H9 (cell line): ENCODE measurements around the gene GAMT. TPM values are rescaled to one million over a fixed set of nuclear protein-coding genes. Genes with fewer than 3 reads are reported as not detected.

Experiments used
- DNase-seq: peaks from one replicate; pipeline ENCODE4 v3.0.0-alpha.2; 2017
- H2AFZ ChIP-seq: one replicate; pipeline ENCODE4 v1.6.1; 2013; ENCODE audit warnings: mild to moderate bottlenecking, low read length, control low read depth, moderate library complexity
- H2AK5ac ChIP-seq: 2 replicates; pipeline ENCODE4 v1.6.1; 2013; ENCODE audit warnings: low read length, control low read depth, mixed read lengths; ENCODE audit not compliant: insufficient read length
- H2BK120ac ChIP-seq: one replicate; pipeline ENCODE4 v1.6.1; 2013; ENCODE audit warnings: low read depth, mild to moderate bottlenecking, low read length, control low read depth, inconsistent platforms; ENCODE audit not compliant: poor library complexity, severe bottlenecking
- H2BK12ac ChIP-seq: 2 replicates; pipeline ENCODE4 v1.6.1; 2013; ENCODE audit warnings: low read length, control low read depth, mixed read lengths, low read depth; ENCODE audit not compliant: insufficient read length
- H2BK15ac ChIP-seq: 2 replicates; pipeline ENCODE4 v1.6.1; 2013; ENCODE audit warnings: low read depth, low read length, control low read depth
- H2BK20ac ChIP-seq: one replicate; pipeline ENCODE4 v1.6.1; 2013; ENCODE audit warnings: low read depth, mild to moderate bottlenecking, low read length, control low read depth, inconsistent platforms; ENCODE audit not compliant: poor library complexity, severe bottlenecking
- H2BK5ac ChIP-seq: 2 replicates; pipeline ENCODE4 v1.6.1; 2013; ENCODE audit warnings: low read length, control low read depth, mixed read lengths; ENCODE audit not compliant: insufficient read length
- H3K14ac ChIP-seq: 2 replicates; pipeline ENCODE4 v1.6.1; 2013; ENCODE audit warnings: low read length, control low read depth; ENCODE audit not compliant: insufficient read depth
- H3K18ac ChIP-seq: 2 replicates; pipeline ENCODE4 v1.6.1; 2013; ENCODE audit warnings: low read depth, mild to moderate bottlenecking, mixed read lengths, low read length, control low read depth; ENCODE audit not compliant: insufficient read length
- H3K23ac ChIP-seq: 2 replicates; pipeline ENCODE4 v1.6.1; 2013; ENCODE audit warnings: low read length, control low read depth, mixed read lengths, low read depth; ENCODE audit not compliant: insufficient read length
- H3K23me2 ChIP-seq: 2 replicates; pipeline ENCODE4 v1.6.1; 2013; ENCODE audit warnings: low read depth, mild to moderate bottlenecking, mixed read lengths, low read length, control low read depth; ENCODE audit not compliant: insufficient read length, poor library complexity, severe bottlenecking
- H3K27ac ChIP-seq: 2 replicates; pipeline ENCODE4 v1.5.1; 2013; ENCODE audit warnings: low read length, control low read depth, mixed read lengths, low read depth; ENCODE audit not compliant: insufficient read length
- H3K27me3 ChIP-seq: 2 replicates; pipeline ENCODE4 v1.6.1; 2013; ENCODE audit warnings: low read length, control low read depth, inconsistent platforms; ENCODE audit not compliant: insufficient read depth
- H3K4ac ChIP-seq: 2 replicates; pipeline ENCODE4 v1.6.1; 2013; ENCODE audit warnings: low read depth, mild to moderate bottlenecking, control low read depth, inconsistent platforms, low read length, moderate library complexity
- H3K4me1 ChIP-seq: 2 replicates; pipeline ENCODE4 v1.6.1; 2013; ENCODE audit warnings: low read length, control low read depth, inconsistent platforms; ENCODE audit not compliant: insufficient read depth
- H3K4me2 ChIP-seq: 2 replicates; pipeline ENCODE4 v1.6.1; 2013; ENCODE audit warnings: low read length, control low read depth, mixed read lengths; ENCODE audit not compliant: insufficient read length, insufficient read depth
- H3K56ac ChIP-seq: 2 replicates; pipeline ENCODE4 v1.6.1; 2013; ENCODE audit warnings: low read depth, mild to moderate bottlenecking, mixed read lengths, low read length, control low read depth; ENCODE audit not compliant: insufficient read length
- H3K79me1 ChIP-seq: 2 replicates; pipeline ENCODE4 v1.6.1; 2013; ENCODE audit warnings: low read depth, mild to moderate bottlenecking, moderate library complexity, low read length, control low read depth, inconsistent platforms; ENCODE audit not compliant: insufficient read depth, poor library complexity, severe bottlenecking
- H3K79me2 ChIP-seq: 2 replicates; pipeline ENCODE4 v1.6.1; 2013; ENCODE audit warnings: low read length, control low read depth, inconsistent platforms; ENCODE audit not compliant: insufficient read depth
- H3K9ac ChIP-seq: 2 replicates; pipeline ENCODE4 v1.6.1; 2013; ENCODE audit warnings: low read length, control low read depth, mixed read lengths; ENCODE audit not compliant: insufficient read length; ENCODE audit errors: extremely low read depth
- H3K9me3 ChIP-seq: one replicate; pipeline ENCODE4 v1.6.1; 2013; ENCODE audit warnings: low read depth, low read length, inconsistent platforms; ENCODE audit not compliant: control insufficient read depth
- H3T11ph ChIP-seq: one replicate; pipeline ENCODE4 v1.6.1; 2013; ENCODE audit warnings: mild to moderate bottlenecking, low read length, control low read depth, inconsistent platforms
- H4K20me1 ChIP-seq: one replicate; pipeline ENCODE4 v1.6.1; 2013; ENCODE audit not compliant: control insufficient read depth, insufficient read length, insufficient read depth
- H4K5ac ChIP-seq: 2 replicates; pipeline ENCODE4 v1.6.1; 2013; ENCODE audit warnings: low read depth, mild to moderate bottlenecking, mixed read lengths, low read length, control low read depth; ENCODE audit not compliant: insufficient read length
- H4K8ac ChIP-seq: replicated peaks from 2 replicates; pipeline ENCODE4 v1.6.1; 2013; ENCODE audit warnings: low read length, control low read depth, mixed read lengths, low read depth; ENCODE audit not compliant: insufficient read length
- H4K91ac ChIP-seq: 2 replicates; pipeline ENCODE4 v1.6.1; 2013; ENCODE audit warnings: low read depth, mild to moderate bottlenecking, moderate library complexity, mixed read lengths, low read length, control low read depth; ENCODE audit not compliant: insufficient read length
- H3K27ac Mint-ChIP-seq, 3 experiments: 2 replicates in 2 of 3; 3 replicates in 1 of 3; pipeline ENCODE4 v1.8.0; 2020 to 2021; ENCODE audit warnings: mixed read lengths in 3 of 3, mild to moderate bottlenecking in 1 of 3, moderate library complexity in 1 of 3
- H3K27me3 Mint-ChIP-seq: 2 replicates; pipeline ENCODE4 v1.8.0; 2021; ENCODE audit warnings: low read depth, mild to moderate bottlenecking, moderate library complexity, mixed read lengths
- H3K36me3 Mint-ChIP-seq, 3 experiments: 2 replicates in 2 of 3; 3 replicates in 1 of 3; pipeline ENCODE4 v1.8.0; 2020 to 2021; ENCODE audit warnings: low read depth in 3 of 3, mixed read lengths in 3 of 3; ENCODE audit not compliant: insufficient read depth in 1 of 3
- H3K4me1 Mint-ChIP-seq, 2 experiments: 2 replicates each; pipeline ENCODE4 v1.8.0; 2020; ENCODE audit warnings: mixed read lengths in 2 of 2
- H3K4me3 Mint-ChIP-seq, 2 experiments: 2 replicates in 1 of 2; 3 replicates in 1 of 2; pipeline ENCODE4 v1.8.0; 2020 to 2021; ENCODE audit warnings: mild to moderate bottlenecking in 2 of 2, mixed read lengths in 2 of 2, moderate library complexity in 1 of 2
- H3K9me3 Mint-ChIP-seq, 2 experiments: 2 replicates in 1 of 2; 3 replicates in 1 of 2; pipeline ENCODE4 v1.8.0; 2020; ENCODE audit warnings: mild to moderate bottlenecking in 2 of 2, mixed read lengths in 2 of 2, moderate library complexity in 1 of 2
- CTCF ChIP-seq: fragments of 200-600 bp; sonication (generic); conservative IDR thresholded peaks from 3 replicates; pipeline ENCODE4 v1.8.0; 2021; ENCODE audit warnings: antibody characterized with exemption, mild to moderate bottlenecking
- WGBS: extraction: QIAGEN DNeasy Blood & Tissue Kit; methylation state at CpG from one replicate; pipeline ENCODE4 v1.1.7; 2013; ENCODE audit warnings: missing lambda C conversion rate, low lambda C conversion rate, mixed read lengths; ENCODE audit not compliant: insufficient read length; ENCODE audit errors: extremely low coverage; 5-methylcytosine and 5-hydroxymethylcytosine counted together
- total RNA-seq: library from RNA; stranded (reverse); gene quantifications from 2 replicates; pipeline ENCODE4 v1.2.1, GENCODE V29; 2021

Gene GAMT
- total RNA-seq, 1 experiment from 2014 or later, result 26.6 TPM

GRCh38 chr19:1430246-1430645, 28.9 kb upstream of the GAMT start:
- H3K4me1 ChIP-seq, result no peaks in the 10 kb centered on the region
- H3K23me2 ChIP-seq, result no peaks in the 10 kb centered on the region
- no peak overlapping the region for H3K56ac ChIP-seq
- TF ChIP-seq CTCF, result no peak
- H4K8ac ChIP-seq, result no peak overlapping the region
- H2BK15ac ChIP-seq, result no peak overlapping the region
- no peaks in the 10 kb centered on the region for H3K27me3 Mint-ChIP-seq
- no peaks in the 10 kb centered on the region for H3K79me2 ChIP-seq
- H4K5ac ChIP-seq, result no peak overlapping the region
- no peak for DNase-seq
- H3K27ac Mint-ChIP-seq, result no peak overlapping the region
- H2AFZ ChIP-seq, result no peak overlapping the region
- no peak overlapping the region for H3K4me2 ChIP-seq
- no peak overlapping the region for H3K4ac ChIP-seq
- no peak overlapping the region for H2BK120ac ChIP-seq
- H2AK5ac ChIP-seq, result no peak overlapping the region
- no peak overlapping the region for H3K14ac ChIP-seq
- H3K9me3 Mint-ChIP-seq, result no peaks in the 10 kb centered on the region
- no peaks in the 10 kb centered on the region for H4K20me1 ChIP-seq
- no peak overlapping the region for H2BK12ac ChIP-seq
- H4K91ac ChIP-seq, result no peak overlapping the region
- H3K4me3 Mint-ChIP-seq, result no peak overlapping the region
- no CpG with 5 or more reads among the region's 14 CpGs for WGBS
- H2BK5ac ChIP-seq, result no peak overlapping the region
- H3T11ph ChIP-seq, result no peak overlapping the region
- H2BK20ac ChIP-seq, result no peak overlapping the region
- H3K4me1 Mint-ChIP-seq, result no peaks in the 10 kb centered on the region; a peak in 1 of 4 replicates
- H3K79me1 ChIP-seq, result no peaks in the 10 kb centered on the region
- no peak overlapping the region for H3K23ac ChIP-seq
- H3K18ac ChIP-seq, result no peak overlapping the region
- no peak overlapping the region for H3K9ac ChIP-seq
- peaks cover 16 to 66% (median 47%) of the 10 kb centered on the region in 3 experiments; a peak in 6 of 7 replicates for H3K36me3 Mint-ChIP-seq
- no peaks in the 10 kb centered on the region for H3K9me3 ChIP-seq
- H3K27me3 ChIP-seq, result no peaks in the 10 kb centered on the region
- no peak overlapping the region for H3K27ac ChIP-seq
